ENCODE results near the gene NAV3. TPM values are rescaled to one million over a fixed set of nuclear protein-coding genes. Genes with fewer than 3 reads are reported as not detected.

Gene NAV3
- total and polyA plus RNA-seq, 11 donors: 1.1 to 18.0 (median 5.8) TPM

- no peak overlapping the region for H3K27ac ChIP-seq
- H3K9me3 ChIP-seq: no peaks in the 10 kb centered on the region
- WGBS, 4 donors: 22 to 47% (median 44%) methylated on average over 1 of the region's 1 CpG
- no peak overlapping the region for H3K4me3 ChIP-seq
- peaks cover 0 to 4% (median 0%) of the 10 kb centered on the region in 12 donors for H3K4me1 ChIP-seq
- DNase-seq: no peak
- H3K36me3 ChIP-seq: no peaks in the 10 kb centered on the region
- no peaks in the 10 kb centered on the region for H3K27me3 ChIP-seq
- TF ChIP-seq POLR2A (IDR thresholded peaks at IDR 0.05) (no peak), CTCF (IDR thresholded peaks at IDR 0.05) (no peak)
- intact Hi-C loops (cut with DNase I): loop anchor here in 1 of 10 donors (5.0 kb wide), 1 partner anchor 83 kb away; the partner anchor contains the start of gene NAV3
- ATAC-seq: no peak
These were observed 84.4 kb downstream of the NAV3 start for GRCh38 chr12:77915071-77915600.

GRCh38 chr12:77916276-77916675, 85.6 kb downstream of the NAV3 start:
- ATAC-seq (no peak), DNase-seq (no peak)
- no peaks in the 10 kb centered on the region for H3K9me3 ChIP-seq
- intact Hi-C loops (cut with DNase I): loop anchor here in 2 of 10 donors (2.0 to 5.0 kb wide), 2 partner anchors 84 to 195 kb away; partner anchors contain the start of gene NAV3 (in 1 of the 2)
- no peak overlapping the region for H3K27ac ChIP-seq
- H3K4me3 ChIP-seq: no peak overlapping the region
- WGBS, 4 donors: 74 to 84% (median 81%) methylated on average over 2 of the region's 2 CpGs
- no peaks in the 10 kb centered on the region for H3K36me3 ChIP-seq
- TF ChIP-seq CTCF (IDR thresholded peaks at IDR 0.05) (no peak), POLR2A (IDR thresholded peaks at IDR 0.05) (no peak)
- H3K27me3 ChIP-seq: no peaks in the 10 kb centered on the region
- H3K4me1 ChIP-seq: peaks cover 0 to 4% (median 0%) of the 10 kb centered on the region in 12 donors

- Histone ChIP-seq H3K36me3 (no peaks in the 10 kb centered on the region), H3K4me1 (peaks cover 0 to 4% (median 0%) of the 10 kb centered on the region in 12 donors), H3K27ac (no peak overlapping the region), H3K27me3 (no peaks in the 10 kb centered on the region), H3K4me3 (no peak overlapping the region), H3K9me3 (no peaks in the 10 kb centered on the region)
- no peak for DNase-seq
- no peak for TF ChIP-seq CTCF (IDR thresholded peaks at IDR 0.05)
- TF ChIP-seq POLR2A (IDR thresholded peaks at IDR 0.05): no peak
- 77 to 94% (median 79%) methylated on average over 3 of the region's 3 CpGs for WGBS, 4 donors
- intact Hi-C loops (cut with DNase I): loop anchor here in 1 of 10 donors (5.0 kb wide), 1 partner anchor 86 kb away; the partner anchor contains the start of gene NAV3
- ATAC-seq: no peak
These were observed 87.4 kb downstream of the NAV3 start for GRCh38 chr12:77918046-77918445.

GRCh38 chr12:77919450-77919849, 88.8 kb downstream of the NAV3 start:
- ATAC-seq (no peak), DNase-seq (no peak)
- no peak overlapping the region for H3K27ac ChIP-seq
- TF ChIP-seq CTCF (IDR thresholded peaks at IDR 0.05): no peak
- 61 to 69% (median 62%) methylated on average over 3 of the region's 3 CpGs for WGBS, 4 donors
- no peaks in the 10 kb centered on the region for H3K9me3 ChIP-seq
- H3K36me3 ChIP-seq: no peaks in the 10 kb centered on the region
- H3K4me1 ChIP-seq: peaks cover 0 to 4% (median 0%) of the 10 kb centered on the region in 12 donors
- intact Hi-C loops (cut with DNase I): loop anchor here in 1 of 10 donors (5.0 kb wide), 1 partner anchor 87 kb away; the partner anchor contains the start of gene NAV3
- H3K27me3 ChIP-seq: no peaks in the 10 kb centered on the region
- H3K4me3 ChIP-seq: no peak overlapping the region
